GM18499 (cell line): ENCODE data around the gene ERN1.
"Not testable (repeated sequence)": the region's sequence is repeated elsewhere in the genome, so short reads cannot be mapped to it uniquely, and the experiment has no call there.

Experiments
- ATAC-seq: cut with Tn5 transposase; IDR thresholded peaks from one replicate; pipeline ENCODE4 v1.9.1; 2021; ENCODE audit warnings: moderate number of reproducible peaks; ENCODE audit not compliant: insufficient read depth, unreplicated experiment

The ERN1 gene

GRCh38 chr17:64009571-64010402, 120.2 kb downstream of the ERN1 start:
- ATAC-seq = no peak

- ATAC-seq = no peak
Measured at GRCh38 chr17:64008830-64009229, 121.1 kb downstream of the ERN1 start.

DNA sequence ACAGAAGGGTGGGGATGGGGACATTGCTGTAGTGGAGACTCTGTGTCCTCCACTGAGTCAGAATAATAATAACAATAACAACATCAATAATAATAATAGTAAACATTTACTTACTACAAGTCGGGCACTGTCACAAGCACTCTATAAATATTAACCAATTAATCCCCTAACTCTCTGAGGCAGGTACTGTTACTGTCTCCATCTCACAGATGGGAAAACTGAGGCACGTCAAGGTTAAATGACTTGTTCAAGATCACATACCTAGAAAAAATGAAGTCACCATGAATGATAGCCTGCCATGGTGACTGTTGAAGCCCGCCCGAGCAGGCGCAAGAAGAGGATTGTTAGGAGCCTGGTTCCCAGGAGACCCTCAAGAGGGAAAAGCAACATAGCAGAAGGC, 121.6 kb downstream of the ERN1 start:
- ATAC-seq = no peak

GRCh38 chr17:64007838-64008282, 122.1 kb downstream of the ERN1 start:
- ATAC-seq = no peak

DNA sequence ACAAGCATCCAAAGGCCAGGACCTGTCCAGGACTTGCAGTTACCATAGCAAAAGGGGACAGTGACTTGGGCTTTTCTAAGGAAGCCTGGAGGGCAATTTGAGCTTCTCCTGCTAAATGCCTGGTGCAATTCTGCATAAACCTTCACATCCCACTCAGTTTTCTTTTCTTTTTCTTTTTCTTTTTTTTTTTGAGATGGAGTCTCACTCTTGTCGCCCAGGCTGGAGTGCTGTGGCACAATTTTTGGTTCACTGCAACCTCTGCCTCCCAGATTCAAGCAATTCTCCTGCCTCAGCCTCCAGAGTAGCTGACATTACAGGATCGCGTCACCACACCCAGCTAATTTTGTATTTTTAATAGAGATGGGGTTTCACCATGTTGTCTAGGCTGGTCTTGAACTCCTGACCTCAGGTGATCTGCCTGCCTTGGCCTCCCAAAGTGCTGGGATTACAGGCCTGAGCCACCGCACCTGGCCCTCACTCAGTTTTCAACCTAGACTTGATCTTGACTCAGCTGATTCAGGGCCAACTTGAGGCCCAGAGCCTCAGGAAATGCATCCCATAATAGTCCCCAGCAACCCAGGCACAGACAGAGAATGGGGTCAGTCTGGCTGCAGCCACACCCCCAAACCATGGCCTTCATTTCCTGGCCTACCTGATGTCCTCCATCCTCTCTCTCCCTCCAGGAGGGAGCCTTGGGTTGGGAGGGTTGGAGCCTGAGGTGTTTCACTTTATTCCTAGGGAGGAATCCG, 122.7 kb downstream of the ERN1 start:
- ATAC-seq = not testable (repeated sequence)

DNA sequence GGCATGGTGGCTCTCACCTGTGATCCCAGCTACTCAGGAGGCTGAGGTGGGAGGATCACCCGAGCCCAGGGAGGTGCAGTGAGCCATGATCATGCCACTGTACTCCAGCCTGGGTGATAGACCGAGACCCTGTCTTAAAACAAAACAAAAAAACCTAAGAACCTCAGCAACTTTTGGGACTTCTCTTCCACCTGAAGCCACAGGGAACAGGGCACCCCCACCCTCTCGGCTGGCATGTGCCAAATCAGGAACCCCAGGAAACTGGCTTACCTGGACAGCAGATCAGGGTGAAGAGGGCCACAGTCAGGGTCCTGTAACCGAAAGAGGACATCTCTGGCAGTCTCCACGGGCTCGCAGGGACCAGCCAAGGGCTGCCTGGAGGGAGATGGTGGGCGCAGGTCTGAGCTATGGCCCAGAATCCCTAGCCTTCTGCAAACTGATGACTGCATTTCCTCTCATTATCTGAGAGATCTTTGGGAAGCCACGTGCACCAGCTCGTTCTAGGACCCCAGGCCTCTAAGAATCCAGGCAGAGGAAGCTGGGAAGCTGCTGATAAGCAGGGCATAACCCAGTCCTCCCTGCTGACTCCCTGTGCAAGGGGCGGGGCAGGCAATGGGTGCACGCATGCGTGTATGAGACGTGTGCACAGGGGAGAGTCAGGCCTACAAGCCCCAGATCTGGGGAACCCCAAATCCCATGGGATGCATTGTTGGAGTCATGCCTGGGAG, 123.4 kb downstream of the ERN1 start:
- ATAC-seq = no peak

GRCh38 chr17:64005734-64006167, 124.2 kb downstream of the ERN1 start:
- no peak for ATAC-seq

- no peak for ATAC-seq
Measured at GRCh38 chr17:64004903-64005733, 124.8 kb downstream of the ERN1 start.

DNA sequence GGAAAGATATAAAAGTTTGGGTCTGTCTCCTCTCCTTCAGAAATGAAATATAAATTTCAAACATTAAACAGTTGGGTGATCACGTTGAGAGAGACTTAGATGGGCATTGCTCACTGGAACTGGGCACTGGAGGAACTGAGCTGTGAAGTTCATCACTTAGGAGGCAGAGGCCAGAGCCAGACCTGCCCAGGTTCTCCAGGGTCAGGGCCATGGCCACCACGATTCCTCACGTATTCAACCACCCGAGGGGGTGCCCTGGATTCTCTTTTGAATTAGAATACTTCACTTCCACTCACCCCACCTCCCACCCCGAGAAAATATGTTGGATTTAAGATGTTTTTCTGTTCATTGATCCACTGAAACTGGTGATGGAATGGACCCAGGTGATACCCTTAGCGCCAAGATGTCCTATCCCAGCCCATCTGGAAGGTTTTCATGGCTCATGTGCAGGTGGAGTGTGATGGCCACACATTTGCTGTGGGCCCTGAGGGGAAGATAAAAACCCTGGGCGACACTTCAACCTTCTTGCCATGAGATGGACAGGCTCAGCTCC, 125.7 kb downstream of the ERN1 start:
- ATAC-seq = no peak

GRCh38 chr17:64003526-64004121, 126.3 kb downstream of the ERN1 start:
- no peak for ATAC-seq

DNA sequence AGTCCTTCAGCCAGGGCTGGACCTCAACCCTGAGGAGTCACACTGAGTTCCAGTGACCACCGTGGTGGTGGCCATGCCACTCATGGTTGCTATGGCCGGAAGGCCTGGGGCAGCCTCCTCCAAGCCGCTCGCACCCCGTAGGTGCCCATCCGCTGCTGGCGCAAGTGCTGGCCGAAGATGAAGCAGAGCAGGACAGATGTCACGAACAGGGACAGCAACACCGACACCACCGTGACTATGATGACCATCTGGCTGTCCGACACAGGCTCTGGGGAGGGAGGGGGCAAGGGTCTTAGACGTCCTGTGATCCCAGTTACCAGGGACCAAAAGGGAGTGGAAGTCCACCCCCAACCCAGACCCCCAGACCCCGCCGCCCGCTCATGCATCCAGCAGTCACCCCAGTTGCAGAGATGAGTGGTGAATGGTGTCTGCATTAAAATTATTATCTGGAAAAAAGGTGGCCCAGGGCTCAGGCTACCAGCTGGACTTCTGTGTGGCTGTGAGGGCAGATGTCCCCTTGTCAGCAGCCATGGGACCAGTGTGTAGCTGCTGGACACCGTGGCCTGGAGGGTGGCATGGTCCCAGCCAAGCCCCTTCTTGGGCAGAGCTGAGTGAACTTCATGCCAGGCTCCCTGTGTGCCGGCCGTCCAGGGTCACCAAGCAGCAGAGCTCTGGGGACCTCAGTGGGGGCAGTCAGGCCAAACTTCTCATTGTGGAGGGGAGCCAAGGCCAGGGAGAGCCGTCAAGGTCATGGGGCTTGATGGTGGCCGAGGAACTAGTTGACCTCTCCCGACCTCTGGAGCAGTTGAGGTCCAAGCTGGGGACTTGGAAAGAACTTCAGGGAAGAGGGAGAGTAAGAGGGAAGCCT, 127.1 kb downstream of the ERN1 start:
- no peak for ATAC-seq

DNA sequence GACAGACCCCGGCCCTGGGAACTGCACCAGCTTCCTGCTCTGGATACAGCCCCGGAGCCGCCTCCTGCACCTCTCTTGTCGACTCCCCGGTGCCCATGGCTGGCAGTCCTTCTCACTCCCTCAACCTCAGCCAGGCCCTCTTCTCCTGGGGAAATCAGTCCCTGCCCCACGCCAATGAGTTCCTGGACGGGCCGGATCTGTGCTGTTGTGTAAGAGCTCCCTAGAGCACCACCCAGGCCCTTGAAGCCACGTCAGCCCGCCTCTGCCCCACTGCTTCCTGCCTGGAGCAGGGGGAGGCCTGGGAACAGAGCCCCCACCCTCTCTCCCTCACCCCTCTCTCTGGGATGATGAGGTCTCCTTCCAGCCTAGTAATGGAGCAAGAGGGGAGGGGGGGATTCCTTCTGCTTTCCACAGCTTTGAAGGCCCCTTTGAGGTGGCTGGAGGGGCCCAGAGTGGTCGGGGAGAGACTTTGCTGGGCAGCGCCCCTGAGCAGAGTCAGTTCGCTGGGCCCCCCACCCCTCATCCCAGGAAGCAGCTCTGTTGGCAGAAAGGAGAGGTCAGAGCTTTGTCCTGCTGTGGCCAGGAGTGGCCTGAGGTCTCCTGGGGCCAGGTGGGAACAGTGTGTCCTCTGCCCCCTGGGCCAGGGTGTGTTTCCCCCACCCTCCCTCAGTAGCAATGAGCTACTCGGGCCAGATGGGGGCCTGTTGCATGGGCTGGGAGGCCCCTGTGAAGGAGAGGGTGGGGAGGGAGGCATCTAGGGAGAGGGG, 128.0 kb downstream of the ERN1 start:
- ATAC-seq = no peak

DNA sequence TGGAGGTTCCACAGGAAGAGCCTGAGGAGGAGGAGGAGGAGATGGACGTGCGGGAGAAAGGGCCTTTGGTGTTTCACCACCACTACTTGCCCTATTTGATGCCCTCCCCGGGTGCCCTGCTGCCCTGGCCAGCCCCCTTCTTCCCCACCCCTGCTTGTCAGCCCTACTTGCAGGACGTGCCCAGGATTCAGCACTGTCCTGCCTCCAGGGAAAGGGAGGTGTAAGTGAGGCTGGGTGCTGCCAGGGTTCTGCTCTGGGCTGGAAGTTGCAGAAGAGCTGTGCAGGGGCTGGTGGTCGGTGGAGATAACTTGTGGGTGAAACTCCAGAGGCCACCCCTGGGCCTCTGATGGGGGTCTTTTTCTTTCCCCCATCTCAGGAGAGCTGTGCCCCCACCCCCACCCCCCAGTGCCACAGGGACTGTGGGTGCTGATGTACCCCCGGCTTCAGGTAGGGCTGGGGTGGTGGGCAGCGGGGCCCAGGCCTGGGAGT, 128.8 kb downstream of the ERN1 start:
- ATAC-seq = no peak

- ATAC-seq = no peak
Measured at GRCh38 chr17:63999680-64000531, 130.0 kb downstream of the ERN1 start.

DNA sequence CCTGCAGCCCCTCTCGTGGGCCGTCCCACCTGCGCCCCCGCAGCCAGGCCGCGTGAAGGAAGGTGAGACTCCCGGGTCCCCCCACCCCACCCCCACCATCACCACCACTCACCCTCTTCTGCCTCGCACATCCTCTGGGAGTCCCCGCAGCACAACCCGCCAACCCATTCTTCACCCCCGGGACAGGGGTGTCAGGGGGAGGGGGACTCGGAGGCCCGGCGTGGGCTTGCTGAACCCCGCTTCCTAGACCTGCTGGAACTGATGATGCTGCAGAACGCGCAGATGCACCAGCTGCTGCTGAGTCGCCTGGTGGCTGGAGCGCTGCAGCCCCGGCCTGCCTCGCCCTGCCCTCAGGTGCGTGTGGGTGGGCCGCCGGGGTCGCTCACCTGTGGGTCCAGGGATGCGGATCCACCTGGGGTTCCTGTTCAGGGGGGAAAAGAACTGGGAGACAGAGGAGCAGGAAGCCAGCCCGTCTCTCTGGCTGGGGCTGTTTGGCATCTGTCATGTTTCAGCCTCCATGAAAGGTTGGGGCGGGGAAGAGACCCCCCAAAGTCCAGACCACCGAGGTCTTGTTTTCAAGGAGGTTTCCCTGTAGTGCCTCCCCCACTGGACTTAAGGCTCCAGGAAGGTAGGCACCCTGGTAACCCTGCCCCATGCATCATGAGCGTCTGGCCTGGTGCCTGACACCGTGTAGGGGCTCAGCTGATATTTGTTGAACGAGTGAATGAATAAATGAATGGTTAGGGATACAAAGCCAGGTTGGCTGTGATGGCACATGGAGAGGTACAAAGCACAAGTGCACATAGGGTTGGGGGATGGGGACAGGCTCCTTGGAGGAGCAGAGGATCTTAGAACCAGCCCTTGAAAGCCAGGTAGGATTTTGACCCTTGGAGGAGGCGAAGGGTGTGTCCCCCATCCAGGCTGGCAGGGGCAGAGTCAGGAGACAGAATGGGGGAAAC, 130.9 kb downstream of the ERN1 start:
- ATAC-seq = no peak
